ENCODE data around the gene PIF1. TPM values are rescaled to one million over a fixed set of nuclear protein-coding genes. Genes with fewer than 3 reads are reported as not detected.

Gene PIF1
- total RNA-seq, 4 donors from 2014 or later, result 0.39 to 2.4 (median 1.1) TPM; not detected in 1

DNA sequence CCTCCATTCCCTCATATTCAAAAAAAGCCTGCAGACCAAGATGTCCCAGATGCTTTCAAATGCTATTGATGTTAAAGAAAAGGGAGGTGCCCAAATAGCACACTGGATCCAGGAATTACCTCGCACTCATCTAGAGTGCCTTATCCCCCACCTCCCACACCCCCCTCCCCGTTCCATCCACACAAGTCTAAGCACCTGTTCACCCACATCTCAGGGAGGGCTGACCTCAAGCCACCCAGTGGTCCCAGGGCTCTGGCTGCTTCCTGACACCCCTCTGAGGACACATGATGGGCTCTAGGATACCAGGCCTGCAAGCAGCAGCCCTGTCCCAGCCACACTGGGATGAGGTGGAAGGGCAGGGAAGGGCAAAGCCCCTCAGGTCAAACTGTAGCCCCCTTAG is 54.8 kb downstream of the PIF1 start:
- H3K4me3 ChIP-seq, result no peak overlapping the region
- H3K4me1 ChIP-seq, result no peaks in the 10 kb centered on the region
- DNase-seq (ENCODE audit: low spot score in 2 of 2), result no peak
- H3K36me3 ChIP-seq, result no peaks in the 10 kb centered on the region
- WGBS, 2 donors, result 66% methylated on average over 2 of the region's 2 CpGs
- no peak overlapping the region for H3K27ac ChIP-seq
- H3K27me3 ChIP-seq, result no peaks in the 10 kb centered on the region
- TF ChIP-seq POLR2A (IDR thresholded peaks at IDR 0.05) (no peak), EP300 (IDR thresholded peaks at IDR 0.05) (no peak)
- TF ChIP-seq, protein P1, sequence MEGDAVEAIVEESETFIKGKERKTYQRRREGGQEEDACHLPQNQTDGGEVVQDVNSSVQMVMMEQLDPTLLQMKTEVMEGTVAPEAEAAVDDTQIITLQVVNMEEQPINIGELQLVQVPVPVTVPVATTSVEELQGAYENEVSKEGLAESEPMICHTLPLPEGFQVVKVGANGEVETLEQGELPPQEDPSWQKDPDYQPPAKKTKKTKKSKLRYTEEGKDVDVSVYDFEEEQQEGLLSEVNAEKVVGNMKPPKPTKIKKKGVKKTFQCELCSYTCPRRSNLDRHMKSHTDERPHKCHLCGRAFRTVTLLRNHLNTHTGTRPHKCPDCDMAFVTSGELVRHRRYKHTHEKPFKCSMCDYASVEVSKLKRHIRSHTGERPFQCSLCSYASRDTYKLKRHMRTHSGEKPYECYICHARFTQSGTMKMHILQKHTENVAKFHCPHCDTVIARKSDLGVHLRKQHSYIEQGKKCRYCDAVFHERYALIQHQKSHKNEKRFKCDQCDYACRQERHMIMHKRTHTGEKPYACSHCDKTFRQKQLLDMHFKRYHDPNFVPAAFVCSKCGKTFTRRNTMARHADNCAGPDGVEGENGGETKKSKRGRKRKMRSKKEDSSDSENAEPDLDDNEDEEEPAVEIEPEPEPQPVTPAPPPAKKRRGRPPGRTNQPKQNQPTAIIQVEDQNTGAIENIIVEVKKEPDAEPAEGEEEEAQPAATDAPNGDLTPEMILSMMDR (IDR thresholded peaks at IDR 0.05), result no peak
- H3K9me3 ChIP-seq, result no peaks in the 10 kb centered on the region

DNA sequence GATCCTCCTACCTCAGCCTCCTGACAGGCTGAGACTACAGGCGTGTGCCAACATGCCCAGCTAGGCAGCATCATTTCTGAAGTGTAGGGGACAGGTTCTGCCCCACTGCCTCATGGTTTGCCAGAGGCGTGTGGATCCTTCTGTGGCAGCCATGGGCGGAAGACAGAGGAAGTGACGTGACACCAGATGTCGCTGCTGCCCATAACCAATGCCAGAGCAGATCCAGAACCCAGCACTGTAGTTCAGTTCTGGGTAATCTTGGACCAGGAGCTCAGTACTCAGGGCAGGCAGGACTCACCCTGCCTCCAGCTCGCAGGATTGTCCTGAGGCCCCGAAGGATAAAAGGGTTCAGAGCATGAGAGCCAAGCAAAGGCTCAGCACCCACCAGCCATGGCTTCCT is 58.2 kb downstream of the PIF1 start:
- no peaks in the 10 kb centered on the region for H3K4me1 ChIP-seq
- no peaks in the 10 kb centered on the region for H3K27me3 ChIP-seq
- DNase-seq (ENCODE audit: low spot score in 2 of 2), result no peak
- TF ChIP-seq, protein P1 (IDR thresholded peaks at IDR 0.05), result no peak
- TF ChIP-seq POLR2A (IDR thresholded peaks at IDR 0.05) (no peak), EP300 (IDR thresholded peaks at IDR 0.05) (no peak)
- no peaks in the 10 kb centered on the region for H3K36me3 ChIP-seq
- no peak overlapping the region for H3K4me3 ChIP-seq
- 73 to 77% methylated on average over 7 of the region's 7 CpGs for WGBS, 2 donors
- H3K27ac ChIP-seq, result no peak overlapping the region
- no peaks in the 10 kb centered on the region for H3K9me3 ChIP-seq

DNA sequence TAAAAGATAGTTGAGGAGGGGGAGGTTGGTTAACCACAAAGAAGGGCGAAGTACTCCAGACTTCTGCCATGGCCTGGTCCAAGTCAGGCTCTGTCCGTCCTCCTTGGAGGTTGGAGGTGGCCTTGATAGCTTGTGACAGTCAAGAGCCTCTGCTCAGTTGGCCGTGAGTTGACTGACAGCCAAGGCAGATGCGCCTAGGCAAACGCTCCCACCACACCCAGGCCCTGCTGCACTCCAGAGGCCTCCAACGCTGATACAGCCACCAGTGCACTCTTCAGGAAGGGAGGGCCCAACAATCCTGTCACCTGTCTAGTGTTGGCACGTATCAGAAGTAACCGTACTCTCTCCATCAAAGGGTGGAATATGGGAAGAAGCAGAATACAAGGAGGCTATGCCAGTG is 59.4 kb downstream of the PIF1 start:
- H3K36me3 ChIP-seq, result no peaks in the 10 kb centered on the region
- H3K9me3 ChIP-seq, result no peaks in the 10 kb centered on the region
- 76 to 83% methylated on average over 8 of the region's 8 CpGs for WGBS, 2 donors
- TF ChIP-seq POLR2A (IDR thresholded peaks at IDR 0.05), result no peak
- TF ChIP-seq, protein P1 (IDR thresholded peaks at IDR 0.05), result no peak
- no peak for TF ChIP-seq EP300 (IDR thresholded peaks at IDR 0.05)
- no peaks in the 10 kb centered on the region for H3K27me3 ChIP-seq
- H3K27ac ChIP-seq, result no peak overlapping the region
- H3K4me1 ChIP-seq, result no peaks in the 10 kb centered on the region
- DNase-seq (ENCODE audit: low spot score in 2 of 2), result no peak
- H3K4me3 ChIP-seq, result no peak overlapping the region

Other genes with a start within 250 kb of the PIF1 start
- 1 to 10 TPM in 3 of 4 donors, under 1 TPM in 1; 0.22 to 5.4 (median 1.8) TPM for gene RBPMS2, start 50.1 kb downstream of the PIF1 start, total RNA-seq
- gene PLEKHO2, start 16.3 kb upstream of the PIF1 start, total RNA-seq, result 10 to 100 TPM; 40.8 to 69.9 (median 60.2) TPM
- gene ANKDD1A, start 86.3 kb upstream of the PIF1 start, total RNA-seq, result 10 to 100 TPM; 18.2 to 39.3 (median 26.3) TPM
- gene SPG21, start 164.3 kb upstream of the PIF1 start, total RNA-seq, result 10 to 100 TPM; 80.4 to 90.6 (median 86.3) TPM
- 10 to 100 TPM; 36.8 to 45.7 (median 41.2) TPM for gene MTFMT, start 204.0 kb upstream of the PIF1 start, total RNA-seq
- gene SLC51B, start 219.7 kb upstream of the PIF1 start, total RNA-seq, result 1 to 10 TPM in 1 of 4 donors, not detected in 3; 2.7 TPM
- 10 to 100 TPM; 41.4 to 83.5 (median 78.7) TPM for gene RASL12, start 242.3 kb upstream of the PIF1 start, total RNA-seq